Ovary (tissue), 3 donors: ENCODE measurements around the gene LANCL2.

Experiments used
- EP300 ChIP-seq: sonication (generic); formaldehyde crosslinking; IDR thresholded peaks from one replicate; pipeline ENCODE4 v1.6.1; 2017; ENCODE audit warnings: antibody characterized with exemption
- POLR2A ChIP-seq: fragments of 450-650 bp; IDR thresholded peaks from one replicate; pipeline ENCODE4 v1.6.1; 2017; ENCODE audit warnings: antibody characterized with exemption, mild to moderate bottlenecking, moderate library complexity
- TF ChIP-seq, protein P1 (sequence below), 3 donors: fragments of 450-650 bp in 2 of 3; fragments of 200-600 bp in 1 of 3; IDR thresholded peaks; one replicate each; pipeline versions ENCODE4 v1.5.1 to v1.8.0; 2016 to 2022; ENCODE audit warnings: antibody characterized with exemption in 3 of 3, mild to moderate bottlenecking in 1 of 3
- donor health status: DM: no; HTN: no; CAD: no.

DNA sequence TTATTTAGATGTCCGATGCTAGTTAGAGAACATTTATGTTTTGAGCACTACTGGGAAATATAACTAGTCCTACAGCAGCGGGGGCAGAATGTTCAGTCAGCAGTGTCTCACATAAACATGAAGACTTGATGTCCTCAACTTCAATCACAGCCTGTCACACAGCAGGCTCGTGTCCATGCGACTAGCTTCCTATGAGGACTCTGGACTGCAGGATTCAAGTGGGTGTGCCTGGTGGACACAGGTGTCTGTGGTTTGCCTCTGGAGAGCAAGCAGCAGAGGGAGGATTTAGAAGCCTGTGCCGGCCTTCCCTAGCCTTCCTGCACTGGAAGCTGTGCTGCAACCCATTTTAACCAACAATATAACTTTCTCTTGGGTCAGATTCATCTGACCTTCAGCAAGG lies 30.0 kb upstream of the LANCL2 start:
- no peak for TF ChIP-seq POLR2A
- no peak for TF ChIP-seq EP300
- TF ChIP-seq, protein P1, sequence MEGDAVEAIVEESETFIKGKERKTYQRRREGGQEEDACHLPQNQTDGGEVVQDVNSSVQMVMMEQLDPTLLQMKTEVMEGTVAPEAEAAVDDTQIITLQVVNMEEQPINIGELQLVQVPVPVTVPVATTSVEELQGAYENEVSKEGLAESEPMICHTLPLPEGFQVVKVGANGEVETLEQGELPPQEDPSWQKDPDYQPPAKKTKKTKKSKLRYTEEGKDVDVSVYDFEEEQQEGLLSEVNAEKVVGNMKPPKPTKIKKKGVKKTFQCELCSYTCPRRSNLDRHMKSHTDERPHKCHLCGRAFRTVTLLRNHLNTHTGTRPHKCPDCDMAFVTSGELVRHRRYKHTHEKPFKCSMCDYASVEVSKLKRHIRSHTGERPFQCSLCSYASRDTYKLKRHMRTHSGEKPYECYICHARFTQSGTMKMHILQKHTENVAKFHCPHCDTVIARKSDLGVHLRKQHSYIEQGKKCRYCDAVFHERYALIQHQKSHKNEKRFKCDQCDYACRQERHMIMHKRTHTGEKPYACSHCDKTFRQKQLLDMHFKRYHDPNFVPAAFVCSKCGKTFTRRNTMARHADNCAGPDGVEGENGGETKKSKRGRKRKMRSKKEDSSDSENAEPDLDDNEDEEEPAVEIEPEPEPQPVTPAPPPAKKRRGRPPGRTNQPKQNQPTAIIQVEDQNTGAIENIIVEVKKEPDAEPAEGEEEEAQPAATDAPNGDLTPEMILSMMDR (IDR thresholded peaks at IDR 0.05), result no peak
